NT2/D1 (cell line): ENCODE data around the gene PLPPR3.

Experiments used
- SUZ12 ChIP-seq: IDR thresholded peaks from 2 replicates; pipeline ENCODE4 v1.6.1; 2011; ENCODE audit not compliant: insufficient read length, insufficient read depth; ENCODE audit errors: extremely low read depth
- YY1 ChIP-seq: IDR thresholded peaks from 2 replicates; pipeline ENCODE4 v1.6.1; 2011; ENCODE audit not compliant: insufficient read length, insufficient read depth

GRCh38 chr19:867301-867793 is 45.6 kb upstream of the PLPPR3 start:
- no peak for TF ChIP-seq YY1
- TF ChIP-seq SUZ12, result no peak
